Esophagus muscularis mucosa (tissue), 4 donors: ENCODE results near the gene BRD1. TPM values are rescaled to one million over a fixed set of nuclear protein-coding genes. Genes with fewer than 3 reads are reported as not detected.

Experiments
- DNase-seq: peaks from one replicate; pipeline ENCODE4 v3.0.0-alpha.2; 2017; ENCODE audit errors: extremely low spot score
- H3K27ac ChIP-seq, 4 donors: fragments of 200-600 bp; sonication (generic); replicated peaks in 1 of 4; 1 replicate in 3 of 4; 2 replicates in 1 of 4; pipeline ENCODE4 v1.5.1; 2016 to 2019; ENCODE audit warnings: mild to moderate bottlenecking in 1 of 4
- H3K27me3 ChIP-seq, 4 donors: fragments of 200-600 bp; sonication (generic); one replicate each; pipeline versions ENCODE4 v1.5.1 to v1.6.0; 2016 to 2019
- H3K36me3 ChIP-seq, 4 donors: fragments of 200-600 bp; sonication (generic); one replicate each; pipeline ENCODE4 v1.5.1; 2016 to 2019
- H3K4me1 ChIP-seq, 4 donors: fragments of 200-600 bp; sonication (generic); one replicate each; pipeline ENCODE4 v1.5.1; 2016 to 2019
- H3K4me3 ChIP-seq, 4 donors: fragments of 200-600 bp; sonication (generic); 1 replicate in 2 of 4; 2 replicates in 2 of 4; pipeline ENCODE4 v1.5.1; 2016 to 2019; ENCODE audit warnings: mild to moderate bottlenecking in 4 of 4, moderate library complexity in 1 of 4
- H3K9me3 ChIP-seq, 4 donors: fragments of 200-600 bp; sonication (generic); 1 replicate in 3 of 4; 2 replicates in 1 of 4; pipeline ENCODE4 v1.5.1; 2016 to 2019
- EP300 ChIP-seq: sonication (generic); formaldehyde crosslinking; IDR thresholded peaks from one replicate; pipeline ENCODE4 v1.6.1; 2017; ENCODE audit warnings: antibody characterized with exemption
- POLR2A ChIP-seq: fragments of 450-650 bp; IDR thresholded peaks from one replicate; pipeline ENCODE4 v1.6.1; 2017; ENCODE audit warnings: antibody characterized with exemption, moderate library complexity, mild to moderate bottlenecking, low read depth
- POLR2AphosphoS5 ChIP-seq, 2 donors: sonication (generic); formaldehyde crosslinking; IDR thresholded peaks; one replicate each; pipeline ENCODE4 v1.6.1; 2017; ENCODE audit warnings: antibody characterized with exemption in 2 of 2
- WGBS: methylation state at CpG from one replicate; pipeline ENCODE4 v1.1.5; 2018; 5-methylcytosine and 5-hydroxymethylcytosine counted together
- intact Hi-C: fragments of 100-400 bp; cut with DNase I; formaldehyde crosslinking; loops from one replicate; pipeline ENCODE4 v1.15.1; 2023
- total RNA-seq, 4 donors: library from RNA; depleted of rRNA; stranded (reverse); fragments of >200 nt; gene quantifications; one replicate each; pipeline versions ENCODE4 v1.1.0 to v1.2.1, GENCODE V29; 2016
- TF ChIP-seq, protein P1 (sequence below), 3 experiments: fragments of 200-600 bp in 2 of 3; fragments of 450-650 bp in 1 of 3; sonication (generic) in 2 of 3; IDR thresholded peaks; one replicate each; pipeline ENCODE4 v1.5.1; 2017 to 2019; ENCODE audit warnings: antibody characterized with exemption in 3 of 3, mild to moderate bottlenecking in 2 of 3, moderate library complexity in 1 of 3

BRD1 gene
- total RNA-seq, 4 donors from 2014 or later, result 36.5 to 54.1 (median 51.4) TPM

DNA sequence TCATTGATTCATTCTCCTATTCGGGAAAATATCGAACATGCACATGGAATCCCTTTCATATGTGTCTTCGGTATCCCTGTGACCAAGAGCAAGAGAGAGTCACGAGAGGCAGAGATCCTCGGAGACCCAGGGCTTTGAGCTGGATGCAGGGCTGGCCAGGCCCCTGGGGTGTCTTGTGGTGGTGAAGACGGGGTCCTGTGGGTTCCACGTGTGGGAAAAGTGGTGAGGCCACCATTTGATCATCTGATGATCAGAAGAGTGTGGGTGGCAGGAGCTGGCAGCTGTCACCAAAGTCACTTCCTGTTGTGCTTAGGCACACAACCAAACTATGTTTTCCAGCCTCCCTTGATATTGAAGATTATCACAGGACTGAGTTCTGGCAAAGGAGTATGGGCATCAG lies 94.0 kb downstream of the BRD1 start:
- DNase-seq, result no peak
- Histone ChIP-seq H3K27me3 (peaks cover 0 to 85% (median 5%) of the 10 kb centered on the region in 4 donors), H3K36me3 (no peaks in the 10 kb centered on the region), H3K9me3 (peaks cover 0 to 9% (median 6%) of the 10 kb centered on the region in 4 donors), H3K4me3 (no peak overlapping the region), H3K27ac (no peak overlapping the region), H3K4me1 (no peaks in the 10 kb centered on the region)
- WGBS, result 83% methylated on average over 7 of the region's 7 CpGs
- intact Hi-C loops, result no loop called here
- TF ChIP-seq POLR2A (no peak), EP300 (no peak), POLR2AphosphoS5 (IDR thresholded peaks at IDR 0.05) (no peak)
- TF ChIP-seq, protein P1, sequence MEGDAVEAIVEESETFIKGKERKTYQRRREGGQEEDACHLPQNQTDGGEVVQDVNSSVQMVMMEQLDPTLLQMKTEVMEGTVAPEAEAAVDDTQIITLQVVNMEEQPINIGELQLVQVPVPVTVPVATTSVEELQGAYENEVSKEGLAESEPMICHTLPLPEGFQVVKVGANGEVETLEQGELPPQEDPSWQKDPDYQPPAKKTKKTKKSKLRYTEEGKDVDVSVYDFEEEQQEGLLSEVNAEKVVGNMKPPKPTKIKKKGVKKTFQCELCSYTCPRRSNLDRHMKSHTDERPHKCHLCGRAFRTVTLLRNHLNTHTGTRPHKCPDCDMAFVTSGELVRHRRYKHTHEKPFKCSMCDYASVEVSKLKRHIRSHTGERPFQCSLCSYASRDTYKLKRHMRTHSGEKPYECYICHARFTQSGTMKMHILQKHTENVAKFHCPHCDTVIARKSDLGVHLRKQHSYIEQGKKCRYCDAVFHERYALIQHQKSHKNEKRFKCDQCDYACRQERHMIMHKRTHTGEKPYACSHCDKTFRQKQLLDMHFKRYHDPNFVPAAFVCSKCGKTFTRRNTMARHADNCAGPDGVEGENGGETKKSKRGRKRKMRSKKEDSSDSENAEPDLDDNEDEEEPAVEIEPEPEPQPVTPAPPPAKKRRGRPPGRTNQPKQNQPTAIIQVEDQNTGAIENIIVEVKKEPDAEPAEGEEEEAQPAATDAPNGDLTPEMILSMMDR (IDR thresholded peaks at IDR 0.05), result no peak

- intact Hi-C loops, result no loop called here
- H3K4me1 ChIP-seq, result no peaks in the 10 kb centered on the region
- 90% methylated on average over 9 of the region's 9 CpGs for WGBS
- H3K27me3 ChIP-seq, result peaks cover 4 to 86% (median 11%) of the 10 kb centered on the region in 4 donors
- H3K27ac ChIP-seq, result no peak overlapping the region
- DNase-seq, result peak; percentile 50
- peaks cover 0 to 9% (median 6%) of the 10 kb centered on the region in 4 donors for H3K9me3 ChIP-seq
- no peak for TF ChIP-seq EP300
- TF ChIP-seq POLR2AphosphoS5 (IDR thresholded peaks at IDR 0.05), result no peak
- TF ChIP-seq, protein P1 (IDR thresholded peaks at IDR 0.05), result no peak
- no peak for TF ChIP-seq POLR2A
- no peaks in the 10 kb centered on the region for H3K36me3 ChIP-seq
- H3K4me3 ChIP-seq, result no peak overlapping the region
Measured at GRCh38 chr22:49730656-49731055, 97.0 kb downstream of the BRD1 start.

- DNase-seq, result no peak
- Histone ChIP-seq H3K27ac (no peak overlapping the region), H3K27me3 (peaks cover 4 to 86% (median 16%) of the 10 kb centered on the region in 4 donors), H3K4me3 (no peak overlapping the region), H3K4me1 (peaks cover 4 to 15% (median 7%) of the 10 kb centered on the region in 4 donors), H3K36me3 (no peaks in the 10 kb centered on the region), H3K9me3 (peaks cover 0 to 9% (median 6%) of the 10 kb centered on the region in 4 donors)
- intact Hi-C loops, result no loop called here
- no peak for TF ChIP-seq POLR2AphosphoS5 (IDR thresholded peaks at IDR 0.05)
- TF ChIP-seq, protein P1 (IDR thresholded peaks at IDR 0.05), result no peak
- TF ChIP-seq POLR2A, result no peak
- no peak for TF ChIP-seq EP300
- WGBS, result 60% methylated on average over 31 of the region's 31 CpGs
Measured at GRCh38 chr22:49728570-49729271, 99.0 kb downstream of the BRD1 start.

DNA sequence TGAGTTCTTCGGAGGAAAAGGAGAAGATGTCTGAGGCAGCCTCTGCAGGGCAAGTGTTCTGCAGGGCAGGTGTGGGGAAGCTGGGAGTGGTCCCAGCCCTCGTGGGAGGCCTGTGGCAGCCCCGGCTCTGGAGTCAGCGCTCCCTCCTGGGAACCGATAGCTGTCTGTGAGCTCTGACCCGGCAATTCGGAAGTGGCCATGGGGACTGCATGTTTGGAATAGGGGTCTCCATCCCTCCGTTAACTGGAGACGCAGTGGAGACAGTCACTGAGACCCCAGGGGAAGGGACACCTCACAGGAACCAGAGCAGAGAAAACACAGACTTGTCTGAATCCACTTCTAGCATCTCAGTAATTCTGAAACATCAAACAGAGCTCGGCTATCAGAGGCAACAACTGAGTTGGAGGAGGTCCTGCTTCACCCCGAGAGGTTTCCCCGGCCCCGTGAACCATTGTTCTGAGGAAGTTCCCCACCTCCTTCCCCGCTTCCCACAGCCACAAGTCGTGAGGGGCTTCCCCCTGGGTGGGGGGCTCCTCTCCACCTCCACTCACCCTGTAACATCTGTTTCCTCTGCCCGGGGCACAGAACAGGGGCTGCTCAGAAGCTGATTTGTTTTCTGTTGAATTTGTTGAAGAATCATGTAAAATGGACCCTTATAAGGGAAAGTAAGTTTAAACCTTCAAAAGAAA lies 99.6 kb downstream of the BRD1 start:
- no peak overlapping the region for H3K27ac ChIP-seq
- H3K27me3 ChIP-seq, result peaks cover 4 to 86% (median 16%) of the 10 kb centered on the region in 4 donors
- no peaks in the 10 kb centered on the region for H3K36me3 ChIP-seq
- intact Hi-C loops, result no loop called here
- TF ChIP-seq POLR2AphosphoS5 (IDR thresholded peaks at IDR 0.05) (no peak), EP300 (no peak), POLR2A (no peak)
- TF ChIP-seq, protein P1 (IDR thresholded peaks at IDR 0.05), result no peak
- peaks cover 4 to 15% (median 7%) of the 10 kb centered on the region in 4 donors for H3K4me1 ChIP-seq
- 16% methylated on average over 8 of the region's 16 CpGs for WGBS
- no peak overlapping the region for H3K4me3 ChIP-seq
- peaks cover 0 to 9% (median 6%) of the 10 kb centered on the region in 4 donors for H3K9me3 ChIP-seq
- DNase-seq, result no peak
